ENCODE results near the gene CXADR.

DNA sequence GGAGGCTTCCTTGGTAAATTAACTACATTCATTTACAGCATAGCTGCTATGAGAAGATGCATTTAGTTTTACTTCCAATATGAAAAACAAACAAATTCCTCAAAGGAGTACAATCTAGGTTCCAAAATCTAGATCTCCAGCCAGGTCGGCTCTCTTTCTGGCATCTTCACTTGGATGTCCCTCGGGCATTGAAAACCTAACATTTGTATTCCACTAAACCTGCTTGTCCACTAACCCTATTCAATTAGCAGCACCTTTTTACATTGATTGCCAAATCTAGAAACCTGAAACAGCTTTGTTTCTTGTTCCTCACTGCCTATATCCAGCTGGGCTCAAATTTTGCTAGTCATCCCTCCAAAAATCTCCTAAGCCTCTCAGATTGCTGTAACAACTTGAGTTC is 14.3 kb upstream of the CXADR start:
- TF ChIP-seq, protein P1, sequence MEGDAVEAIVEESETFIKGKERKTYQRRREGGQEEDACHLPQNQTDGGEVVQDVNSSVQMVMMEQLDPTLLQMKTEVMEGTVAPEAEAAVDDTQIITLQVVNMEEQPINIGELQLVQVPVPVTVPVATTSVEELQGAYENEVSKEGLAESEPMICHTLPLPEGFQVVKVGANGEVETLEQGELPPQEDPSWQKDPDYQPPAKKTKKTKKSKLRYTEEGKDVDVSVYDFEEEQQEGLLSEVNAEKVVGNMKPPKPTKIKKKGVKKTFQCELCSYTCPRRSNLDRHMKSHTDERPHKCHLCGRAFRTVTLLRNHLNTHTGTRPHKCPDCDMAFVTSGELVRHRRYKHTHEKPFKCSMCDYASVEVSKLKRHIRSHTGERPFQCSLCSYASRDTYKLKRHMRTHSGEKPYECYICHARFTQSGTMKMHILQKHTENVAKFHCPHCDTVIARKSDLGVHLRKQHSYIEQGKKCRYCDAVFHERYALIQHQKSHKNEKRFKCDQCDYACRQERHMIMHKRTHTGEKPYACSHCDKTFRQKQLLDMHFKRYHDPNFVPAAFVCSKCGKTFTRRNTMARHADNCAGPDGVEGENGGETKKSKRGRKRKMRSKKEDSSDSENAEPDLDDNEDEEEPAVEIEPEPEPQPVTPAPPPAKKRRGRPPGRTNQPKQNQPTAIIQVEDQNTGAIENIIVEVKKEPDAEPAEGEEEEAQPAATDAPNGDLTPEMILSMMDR (conservative IDR thresholded peaks at IDR 0.05; ENCODE audit: low read length), result no peak
- no peak for TF ChIP-seq EZH2phosphoT487 (IDR thresholded peaks at IDR 0.05; ENCODE audit: borderline replicate concordance, low read depth, low read length)

Data from OCI-LY7 (cell line).